NCI-H69 (cell line): ENCODE measurements around the gene TRAF1.
A peak's percentile ranks its signal among the peaks of the same experiment; 100 is the strongest.
"Not testable (repeated sequence)": the region's sequence is repeated elsewhere in the genome, so short reads cannot be mapped to it uniquely, and the experiment has no call there.

ENCODE experiments used
- DNase-seq: peaks from one replicate; lab custom pipeline; 2025; lab: John Stamatoyannopoulos, UW

TRAF1 gene, protein sequence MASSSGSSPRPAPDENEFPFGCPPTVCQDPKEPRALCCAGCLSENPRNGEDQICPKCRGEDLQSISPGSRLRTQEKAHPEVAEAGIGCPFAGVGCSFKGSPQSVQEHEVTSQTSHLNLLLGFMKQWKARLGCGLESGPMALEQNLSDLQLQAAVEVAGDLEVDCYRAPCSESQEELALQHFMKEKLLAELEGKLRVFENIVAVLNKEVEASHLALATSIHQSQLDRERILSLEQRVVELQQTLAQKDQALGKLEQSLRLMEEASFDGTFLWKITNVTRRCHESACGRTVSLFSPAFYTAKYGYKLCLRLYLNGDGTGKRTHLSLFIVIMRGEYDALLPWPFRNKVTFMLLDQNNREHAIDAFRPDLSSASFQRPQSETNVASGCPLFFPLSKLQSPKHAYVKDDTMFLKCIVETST

DNA sequence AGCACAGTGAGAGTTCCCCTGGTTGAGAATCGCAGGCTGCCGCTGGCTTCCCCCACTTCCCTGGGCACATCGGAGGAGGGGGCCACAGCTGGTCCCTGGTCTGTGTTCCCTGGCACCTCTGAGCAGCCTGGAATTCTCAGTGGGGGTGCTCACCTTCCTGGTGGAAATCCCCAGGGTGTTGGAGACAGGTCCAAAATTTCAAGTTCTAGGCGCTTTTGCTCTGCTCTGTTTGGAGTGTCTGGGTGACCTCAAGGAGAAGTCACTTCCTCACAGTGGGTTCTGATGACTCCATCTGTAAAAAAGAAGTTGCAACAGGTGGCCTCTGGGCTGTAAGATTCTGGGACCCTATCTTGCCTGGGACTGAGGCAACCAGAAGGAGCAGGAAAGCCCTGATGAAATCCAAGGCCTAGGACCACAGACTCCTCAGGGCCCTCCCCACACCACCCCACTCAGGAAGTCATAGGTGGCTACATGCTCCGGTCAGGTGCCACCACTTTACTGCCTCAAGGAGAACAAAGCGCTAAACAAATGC lies at the start of gene TRAF1:
Gene TRAF1, minus strand, starts transcription at position 400 of the 532 bp plus-strand sequence. CDS start 721 bp downstream, outside the sequence.
- DNase-seq, result no peak

DNA sequence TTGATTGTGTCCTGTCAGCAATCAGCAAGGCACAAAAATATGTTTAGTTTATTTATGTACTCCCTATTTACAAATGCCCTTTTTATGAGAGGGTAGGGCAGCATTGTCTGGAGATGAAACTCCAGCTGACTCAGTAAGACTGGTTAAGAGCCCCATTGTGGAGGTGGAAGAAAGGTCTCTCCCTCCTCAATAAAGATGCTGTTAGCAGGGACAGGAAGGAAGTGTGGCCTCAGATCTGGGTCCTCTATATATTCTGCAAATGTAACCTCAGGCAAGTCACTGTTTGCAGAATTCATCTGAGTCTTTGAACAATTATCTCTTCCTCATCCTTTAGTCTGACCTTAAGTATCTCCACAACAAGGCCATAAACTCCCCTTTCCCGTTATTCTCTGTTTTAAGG lies 48.3 kb upstream of the TRAF1 start:
- DNase-seq, result no peak

DNA sequence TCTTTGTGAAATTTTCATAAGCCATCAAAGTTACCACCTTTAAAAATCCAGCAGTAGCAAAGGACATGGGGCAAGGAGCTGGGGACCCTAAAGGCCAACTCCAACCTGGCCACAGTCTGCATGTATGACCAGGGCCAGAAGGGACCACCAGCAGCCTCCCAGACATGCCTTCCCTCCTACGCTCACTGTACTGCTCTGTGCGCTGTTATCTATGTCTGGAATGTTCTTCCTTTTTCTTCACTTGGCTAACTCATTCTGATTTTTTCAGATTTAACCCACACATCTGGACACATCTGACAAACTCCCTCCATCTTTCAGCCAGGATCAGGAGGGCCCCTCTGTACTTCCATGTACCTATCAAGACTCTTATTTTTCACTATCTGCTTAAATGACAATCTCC lies 47.6 kb upstream of the TRAF1 start:
- DNase-seq, result no peak

DNA sequence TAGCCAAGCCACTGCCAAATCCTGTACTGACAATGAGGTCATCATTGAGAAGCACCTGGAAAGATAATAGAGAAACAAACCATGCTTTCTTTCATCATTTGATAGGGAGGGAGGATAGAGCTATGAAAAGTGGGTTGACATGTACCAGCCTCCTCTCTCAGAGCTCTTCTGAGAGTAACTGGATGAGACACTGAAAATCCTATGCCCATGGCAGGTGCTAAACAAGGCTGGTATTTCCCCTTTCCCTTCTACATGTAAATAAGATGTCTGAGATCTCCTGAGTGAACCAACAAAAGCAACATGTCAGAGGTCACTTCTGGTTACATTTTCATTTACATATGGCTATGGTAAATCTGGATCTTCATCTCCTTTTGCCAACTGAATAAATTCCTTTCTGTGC lies 45.3 kb upstream of the TRAF1 start:
- DNase-seq, result no peak

DNA sequence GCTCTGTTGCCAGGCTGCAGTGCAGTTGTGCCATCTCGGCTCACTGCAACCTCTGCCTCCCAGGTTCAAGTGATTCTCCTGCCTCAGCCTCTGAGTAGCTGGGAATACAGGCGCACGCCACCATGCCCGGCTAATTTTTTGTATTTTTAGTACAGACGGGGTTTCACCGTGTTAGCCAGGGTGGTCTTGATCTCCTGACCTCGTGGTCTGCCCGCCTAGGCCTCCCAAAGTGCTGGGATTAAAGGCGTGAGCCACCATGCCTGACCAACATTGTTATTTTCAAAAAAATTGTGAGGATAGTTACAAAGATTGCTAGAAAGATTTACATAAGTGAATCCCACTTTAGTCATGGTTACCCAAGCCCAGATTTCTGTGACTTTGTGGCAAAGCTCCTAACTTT lies 44.9 kb upstream of the TRAF1 start:
- not testable (repeated sequence) for DNase-seq

DNA sequence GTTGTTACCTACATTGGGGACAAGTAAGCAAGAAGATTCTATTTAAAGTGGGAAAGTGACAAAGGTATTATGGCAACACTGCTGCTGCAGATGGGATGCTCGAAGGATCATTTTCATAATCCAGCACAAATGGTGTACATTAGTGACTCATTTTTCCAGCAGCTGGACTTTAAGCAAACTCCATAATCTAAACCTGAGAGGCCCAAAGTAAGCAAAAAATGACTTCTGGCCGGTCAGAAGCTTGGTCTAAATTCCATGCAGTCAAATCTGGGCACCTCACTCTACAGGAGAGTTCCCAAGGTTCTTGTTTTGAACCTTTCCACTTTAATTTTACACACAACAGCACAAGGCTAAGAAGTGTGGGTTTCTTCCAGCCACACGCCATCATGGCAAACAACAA lies 43.6 kb upstream of the TRAF1 start:
- DNase-seq, result no peak

DNA sequence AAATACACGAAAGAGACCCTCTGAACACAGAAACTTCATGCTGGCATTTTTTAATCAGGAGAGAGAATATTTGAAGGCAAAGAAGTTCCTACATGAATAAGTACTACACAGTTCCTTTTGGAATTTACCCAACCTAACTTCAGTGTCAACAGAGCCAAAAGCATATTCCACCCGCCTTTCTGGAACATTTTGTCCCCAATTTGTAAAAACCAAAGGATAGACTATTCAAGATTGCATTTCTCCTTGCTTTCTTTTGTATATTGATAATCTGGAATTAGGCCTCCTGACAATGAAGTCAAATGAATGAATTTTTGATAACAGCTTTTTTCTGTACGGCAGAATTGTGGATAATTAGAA lies 39.4 kb upstream of the TRAF1 start:
- DNase-seq, result no peak

DNA sequence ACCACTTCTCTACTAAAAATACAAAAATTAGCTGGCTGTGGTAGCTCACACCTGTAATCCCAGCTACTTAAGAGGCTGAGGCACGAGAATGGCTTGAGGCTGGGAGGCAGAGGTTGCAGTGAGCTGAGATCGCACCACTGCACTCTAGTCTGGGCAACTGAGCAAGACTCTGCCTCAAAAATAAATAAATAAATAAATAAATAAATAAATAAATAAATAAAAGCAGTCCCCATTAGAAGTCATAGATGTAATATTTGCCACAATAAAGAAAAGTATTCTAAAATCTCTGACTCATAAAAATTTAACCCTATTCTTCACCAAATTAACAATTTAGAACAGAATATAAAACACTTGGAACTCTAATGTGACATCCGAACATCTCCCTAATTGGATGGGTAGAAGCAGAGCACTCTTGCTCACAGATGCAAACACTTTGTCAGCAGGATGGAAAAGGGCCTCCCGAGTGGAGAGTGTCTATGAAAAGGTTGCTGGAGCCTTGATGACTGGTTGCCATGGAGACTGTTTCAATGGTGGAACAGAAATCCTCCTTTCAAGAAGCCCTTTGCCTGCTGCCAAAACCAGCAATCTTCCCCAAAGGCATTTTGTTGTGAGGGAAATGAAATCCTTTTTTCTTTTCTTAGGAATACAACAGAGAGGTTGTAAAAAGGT lies 38.9 kb upstream of the TRAF1 start:
- DNase-seq, result peak; percentile 68

DNA sequence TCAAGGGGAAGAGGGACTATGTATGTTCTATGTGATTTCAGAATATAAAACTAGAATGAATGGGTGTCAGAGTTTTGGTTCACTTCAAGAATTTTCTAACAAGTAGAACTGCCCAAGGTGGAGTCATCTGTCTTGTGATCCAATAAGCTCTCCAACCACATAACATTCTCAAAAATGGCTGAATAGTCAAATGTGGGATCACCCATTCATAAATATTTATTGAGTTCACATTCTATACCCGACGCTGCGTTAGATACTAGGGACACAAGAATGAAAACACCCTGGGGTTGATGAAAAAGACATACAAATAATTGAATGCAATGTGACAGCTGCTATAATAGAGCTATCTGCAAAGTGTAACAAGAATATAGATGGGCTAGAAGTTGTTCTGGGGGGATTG lies 35.3 kb upstream of the TRAF1 start:
- DNase-seq, result no peak

DNA sequence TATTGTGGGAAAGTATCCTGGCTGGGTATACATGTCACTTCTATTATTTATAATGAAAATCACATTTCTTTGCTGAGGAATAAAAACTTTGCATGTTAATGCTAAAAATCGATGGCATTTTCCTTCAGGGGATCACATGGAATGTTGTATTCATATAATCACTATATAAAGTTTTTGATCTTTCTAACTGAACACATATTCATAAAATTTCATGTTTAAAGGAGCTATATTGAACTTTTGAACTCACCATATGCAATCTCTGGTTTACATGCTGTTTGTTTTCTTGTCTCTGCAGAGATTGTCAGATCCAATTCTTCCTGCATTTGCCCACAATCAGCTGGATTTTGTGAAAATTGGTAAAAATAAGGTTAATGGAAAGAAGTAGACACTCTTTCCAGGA lies 33.4 kb upstream of the TRAF1 start:
- DNase-seq, result no peak

DNA sequence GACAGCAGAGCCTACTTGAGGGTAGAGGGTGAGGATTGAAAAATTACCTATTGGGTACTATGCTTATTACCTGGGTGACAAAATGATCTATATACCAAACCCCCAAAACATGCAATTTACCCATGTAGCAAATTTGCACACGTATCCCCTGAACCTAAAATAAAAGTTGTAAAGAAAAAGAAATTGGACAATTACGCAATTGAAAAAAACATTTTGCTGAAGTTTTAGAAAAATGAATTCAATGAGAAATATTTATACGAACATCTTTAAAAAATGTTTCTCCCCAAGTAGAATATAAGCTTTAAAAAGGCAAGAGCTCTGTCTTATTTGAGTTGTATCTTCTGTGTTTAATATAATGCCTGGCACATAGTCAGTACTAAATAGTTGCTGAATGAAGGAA lies 30.3 kb upstream of the TRAF1 start:
- no peak for DNase-seq

DNA sequence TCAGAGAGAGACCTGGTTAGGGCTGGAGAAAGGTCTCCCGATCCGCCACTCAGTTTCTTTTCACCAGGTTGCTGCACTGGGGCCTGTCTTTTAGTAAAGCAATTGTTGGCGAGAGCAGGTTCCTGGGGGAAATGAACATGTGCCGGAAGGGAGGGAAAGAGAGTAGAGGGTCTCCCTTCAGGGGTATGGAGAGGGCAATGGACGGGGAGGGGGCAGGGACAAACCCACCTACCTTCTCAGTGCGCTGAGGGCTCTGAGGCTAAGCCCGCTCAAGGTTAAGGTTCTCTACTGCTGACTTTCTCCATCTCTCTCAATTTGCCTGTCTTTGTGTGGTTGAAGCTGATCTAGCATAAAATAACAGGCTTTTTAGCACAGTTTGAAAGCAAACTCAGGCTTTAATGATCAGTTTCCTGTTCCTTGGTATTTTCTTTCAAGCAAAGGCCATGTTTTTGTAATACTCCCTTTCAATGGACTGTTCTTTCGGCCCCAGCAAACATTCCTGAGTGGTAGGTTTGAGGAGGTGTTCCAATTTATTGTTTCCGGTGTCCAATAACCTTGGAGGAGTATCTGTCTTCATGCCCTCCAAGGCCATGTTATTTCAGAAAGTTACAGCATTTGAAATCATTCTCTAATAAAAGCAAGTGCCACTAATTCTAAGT lies 25.5 kb upstream of the TRAF1 start:
- DNase-seq, result no peak

DNA sequence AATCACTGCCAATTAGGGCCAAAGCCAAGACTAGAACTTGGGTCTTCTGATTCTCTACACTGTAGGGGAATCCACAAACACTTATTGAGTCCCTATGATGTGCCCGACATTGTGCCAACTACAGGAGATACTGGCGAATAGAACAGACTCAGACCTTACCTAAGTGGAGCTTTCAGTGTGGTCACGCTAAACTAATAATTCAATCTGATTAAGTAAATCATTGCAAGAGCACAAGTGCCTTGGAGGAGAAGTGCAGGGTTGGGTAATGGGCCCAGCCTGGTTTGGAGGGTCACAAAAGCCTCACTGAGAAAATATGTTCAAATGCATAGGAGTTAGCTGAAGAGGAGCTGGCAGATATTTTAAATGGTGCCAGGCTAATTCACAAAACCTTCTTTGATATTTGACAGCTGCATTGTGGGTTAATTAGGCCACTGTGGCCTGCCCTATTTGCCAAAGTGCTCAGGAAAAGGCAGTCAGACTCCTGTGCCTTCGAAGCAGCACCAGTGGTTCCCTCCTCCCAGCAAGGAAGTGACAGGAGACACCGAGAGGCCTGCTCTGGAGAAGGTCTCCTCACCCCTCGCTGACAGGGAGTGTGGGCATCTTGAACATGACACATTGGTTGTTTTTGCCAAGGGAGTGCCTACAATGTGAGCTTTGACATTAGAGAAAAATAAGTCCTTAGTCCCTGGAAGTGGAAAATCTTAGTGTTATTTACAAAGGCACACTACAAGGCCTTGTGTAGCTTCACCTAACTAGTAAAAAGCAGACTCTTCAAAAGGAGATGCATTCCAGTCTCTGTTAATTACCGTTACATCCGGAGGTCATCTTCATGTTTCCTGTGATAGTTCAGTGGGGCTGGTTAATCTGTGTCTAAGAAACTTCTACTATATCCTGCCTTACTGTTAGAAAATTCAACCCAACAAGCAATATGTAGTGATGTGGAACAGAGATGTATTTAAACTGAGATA lies 24.1 kb upstream of the TRAF1 start:
- no peak for DNase-seq

DNA sequence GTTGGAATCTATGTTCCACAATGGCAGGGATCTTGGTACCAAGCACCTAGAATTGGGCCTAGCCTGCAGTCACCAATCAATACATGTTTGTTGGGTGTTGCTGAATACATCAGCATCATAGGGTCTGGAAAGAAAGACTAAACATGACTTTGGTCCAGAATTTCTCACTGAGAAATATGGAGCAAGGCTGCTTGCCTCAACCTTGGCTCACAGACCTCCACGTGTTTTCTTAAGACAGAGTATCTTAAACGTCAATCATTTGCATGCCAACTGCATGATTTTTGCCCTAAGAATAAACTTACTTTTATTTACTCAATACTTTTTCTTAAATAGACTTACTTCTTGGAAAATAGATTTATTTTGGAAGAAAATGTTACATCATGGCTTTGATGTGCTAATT lies 22.7 kb upstream of the TRAF1 start:
- no peak for DNase-seq

DNA sequence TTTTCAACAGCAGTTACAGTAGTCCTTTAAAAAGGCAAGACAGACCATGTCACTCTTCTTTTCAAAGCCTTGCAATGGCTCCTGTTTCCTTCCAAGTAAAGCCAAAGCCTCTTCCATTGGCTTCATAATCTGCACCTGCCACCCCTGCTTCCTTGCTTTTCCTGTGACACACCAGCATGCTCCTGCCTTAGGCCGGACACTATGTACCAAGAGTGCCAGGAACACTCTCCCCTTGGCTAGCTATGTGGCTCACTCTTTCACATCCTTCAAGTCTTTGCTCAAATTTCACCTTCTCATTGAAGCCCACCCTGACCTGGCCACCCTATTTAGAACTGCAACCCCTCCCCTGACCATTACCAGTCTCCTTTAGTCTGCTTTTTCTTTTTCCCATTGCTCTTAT lies 22.2 kb upstream of the TRAF1 start:
- DNase-seq, result no peak

DNA sequence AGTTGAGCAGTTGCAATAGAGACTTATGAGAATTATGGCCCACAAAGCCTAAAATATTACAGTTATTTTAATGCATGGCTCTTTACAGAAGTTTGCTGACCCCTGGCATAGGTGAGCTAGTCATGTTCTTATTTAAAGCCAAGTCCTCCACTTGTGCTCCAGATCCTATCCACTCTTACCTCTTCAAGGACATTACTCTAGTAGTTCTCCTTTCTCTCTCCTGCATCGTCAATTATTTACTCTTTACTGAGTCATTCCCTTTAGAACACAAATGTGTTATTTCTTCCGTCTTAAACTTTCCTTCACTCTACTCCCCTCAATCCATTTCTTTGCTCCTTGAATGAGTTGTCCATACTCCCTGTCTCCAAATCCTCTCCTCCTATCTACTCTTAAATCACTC lies 20.6 kb upstream of the TRAF1 start:
- DNase-seq, result no peak

DNA sequence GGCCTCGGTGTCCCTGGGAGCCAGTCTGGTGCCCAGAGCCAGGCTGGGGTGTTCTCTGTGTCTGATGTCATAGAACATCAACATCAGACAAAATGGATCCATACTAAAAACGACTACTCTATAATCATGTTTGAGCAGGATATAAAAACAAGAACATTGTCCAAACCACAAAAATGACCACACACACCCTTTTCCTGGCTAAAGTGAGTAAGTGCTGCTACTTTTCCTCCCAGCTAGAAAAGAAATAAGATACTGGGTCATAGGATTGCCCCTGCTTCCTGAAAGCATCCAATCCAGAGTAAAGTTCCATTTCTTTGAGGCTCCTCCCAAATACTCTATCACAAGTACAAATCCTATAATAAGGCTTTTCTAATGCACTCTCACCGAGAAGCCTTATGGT lies 19.7 kb upstream of the TRAF1 start:
- no peak for DNase-seq

DNA sequence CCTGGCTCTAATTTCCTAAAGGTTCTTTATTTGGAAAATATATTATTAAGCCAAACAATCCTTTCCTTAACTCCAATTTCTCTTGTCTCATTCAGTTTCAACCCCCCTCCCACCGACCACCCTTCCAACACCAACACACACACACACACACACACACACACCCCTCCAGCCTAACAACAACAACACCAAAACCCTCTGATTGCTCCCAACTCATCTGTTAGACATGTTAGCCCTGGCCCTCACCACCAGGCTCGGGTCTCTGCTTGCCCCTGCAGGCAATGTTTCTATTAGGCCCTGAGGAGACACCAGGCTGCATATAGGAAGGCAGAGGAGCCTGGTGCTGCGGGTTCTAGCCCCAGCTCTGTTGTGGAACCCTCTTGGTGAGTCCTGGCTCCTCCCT lies 18.4 kb upstream of the TRAF1 start:
- DNase-seq, result no peak

DNA sequence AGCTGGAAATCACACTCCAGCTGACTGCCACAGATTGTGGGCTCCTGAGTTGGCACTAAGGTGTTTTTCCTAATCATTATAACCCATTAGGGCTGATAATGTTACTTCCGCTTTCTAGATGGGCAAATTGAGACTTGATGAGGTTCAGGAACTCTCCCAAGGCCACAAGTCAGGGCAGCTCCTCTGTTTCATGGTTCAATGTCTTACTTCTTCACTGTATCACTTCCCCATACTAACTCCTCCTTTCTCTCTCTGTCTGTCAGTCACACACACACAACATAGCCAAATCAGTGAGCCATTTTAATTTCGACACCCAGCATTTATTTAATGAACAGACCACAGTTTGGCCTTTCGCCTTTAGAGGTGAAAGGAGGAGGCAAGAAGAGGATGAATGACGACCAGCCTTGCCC lies 17.8 kb upstream of the TRAF1 start:
- DNase-seq, result no peak

DNA sequence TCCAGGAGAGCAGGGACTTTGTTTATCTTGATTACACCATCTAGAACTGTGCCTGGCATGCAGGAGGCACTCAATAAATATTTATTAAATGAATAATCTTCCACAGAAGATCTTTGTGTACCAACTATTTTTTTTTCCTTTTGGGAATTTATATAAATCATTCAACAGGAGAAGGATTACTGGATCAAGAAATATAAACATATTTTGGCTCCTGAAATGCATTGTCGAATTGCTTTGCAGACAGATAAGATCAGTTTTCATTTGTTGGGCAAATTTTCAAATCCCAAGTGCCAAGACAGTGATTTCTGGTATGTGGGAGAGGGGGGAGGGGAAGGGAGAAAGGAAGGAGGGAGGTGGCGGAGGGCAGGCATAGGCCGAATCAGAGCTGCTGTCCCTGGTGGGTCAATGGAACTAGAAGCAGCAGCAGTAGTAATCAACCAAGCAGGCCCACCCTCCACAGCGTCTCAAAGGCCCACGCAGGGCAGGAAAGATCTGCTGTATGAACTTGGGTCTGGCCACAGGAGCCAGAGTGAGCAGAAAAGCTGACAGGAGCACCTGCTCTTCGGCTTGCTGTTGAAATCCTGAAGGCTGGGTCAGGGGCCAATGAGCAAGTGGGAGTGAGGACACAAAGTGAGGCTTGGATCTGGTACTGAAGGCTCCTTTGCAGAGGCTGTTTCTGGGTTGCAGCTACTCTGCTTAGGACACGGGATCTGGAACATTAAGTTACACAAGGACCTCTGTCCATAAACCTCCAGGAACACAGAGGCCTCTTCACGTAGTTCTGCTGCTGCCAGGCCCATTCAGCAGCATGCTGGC lies 15.8 kb upstream of the TRAF1 start:
- DNase-seq, result no peak
